ENCODE data around the gene MTHFD2.

- no peak for TF ChIP-seq EZH2 (IDR thresholded peaks at IDR 0.05; ENCODE audit: borderline replicate concordance, low read depth, low read length, severe bottlenecking)
- TF ChIP-seq CTCF (IDR thresholded peaks at IDR 0.05; ENCODE audit: borderline replicate concordance, extremely low read depth, low read length, poor library complexity, severe bottlenecking) = no peak
These were observed 10.3 kb upstream of the MTHFD2 start for GRCh38 chr2:74188018-74188601.
